SU-DHL-6 (cell line): ENCODE measurements around the gene LMX1A.

ENCODE experiments used
- EZH2phosphoT487 ChIP-seq: fragments of 200-600 bp; sonication (generic), shearing (Covaris generic); conservative IDR thresholded peaks from 2 replicates; pipeline ENCODE4 v1.6.1; 2018; ENCODE audit warnings: mild to moderate bottlenecking, antibody characterized with exemption, low read length, moderate library complexity, mixed read lengths
- TF ChIP-seq, protein P1 (sequence below): fragments of 200-600 bp; sonication (generic); IDR thresholded peaks from one replicate; pipeline ENCODE4 v1.5.1; 2017; ENCODE audit warnings: antibody characterized with exemption, mild to moderate bottlenecking, low read length, moderate library complexity; ENCODE audit not compliant: insufficient read depth, poor library complexity, severe bottlenecking

DNA sequence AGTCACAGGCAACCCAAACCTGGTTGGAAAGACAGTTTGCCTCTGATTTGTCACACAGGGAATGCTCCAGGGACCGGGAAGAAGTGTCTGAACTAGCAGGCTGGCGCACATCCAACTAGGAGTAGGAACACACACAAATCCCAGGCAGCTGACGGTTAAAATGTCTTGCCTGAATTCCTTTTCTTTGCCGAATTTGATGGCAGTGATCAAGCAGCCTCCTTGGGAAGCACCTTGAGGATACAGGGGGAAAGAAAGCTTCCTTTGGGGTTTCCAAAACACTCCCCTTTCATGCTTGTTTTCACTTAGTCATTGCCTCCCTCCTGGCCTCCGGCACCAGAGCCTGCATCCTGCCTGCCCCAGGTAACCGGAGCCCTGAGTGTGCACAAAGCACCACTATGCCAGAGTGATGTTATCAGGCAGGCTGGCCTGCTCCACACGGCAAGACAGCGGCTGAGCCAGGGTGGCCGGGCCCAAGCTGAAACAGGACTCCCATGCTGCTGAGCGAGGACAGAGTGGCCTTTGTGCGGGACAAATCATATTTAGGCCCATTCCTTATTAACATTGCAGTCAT lies 193.8 kb downstream of the LMX1A start:
- TF ChIP-seq, protein P1, sequence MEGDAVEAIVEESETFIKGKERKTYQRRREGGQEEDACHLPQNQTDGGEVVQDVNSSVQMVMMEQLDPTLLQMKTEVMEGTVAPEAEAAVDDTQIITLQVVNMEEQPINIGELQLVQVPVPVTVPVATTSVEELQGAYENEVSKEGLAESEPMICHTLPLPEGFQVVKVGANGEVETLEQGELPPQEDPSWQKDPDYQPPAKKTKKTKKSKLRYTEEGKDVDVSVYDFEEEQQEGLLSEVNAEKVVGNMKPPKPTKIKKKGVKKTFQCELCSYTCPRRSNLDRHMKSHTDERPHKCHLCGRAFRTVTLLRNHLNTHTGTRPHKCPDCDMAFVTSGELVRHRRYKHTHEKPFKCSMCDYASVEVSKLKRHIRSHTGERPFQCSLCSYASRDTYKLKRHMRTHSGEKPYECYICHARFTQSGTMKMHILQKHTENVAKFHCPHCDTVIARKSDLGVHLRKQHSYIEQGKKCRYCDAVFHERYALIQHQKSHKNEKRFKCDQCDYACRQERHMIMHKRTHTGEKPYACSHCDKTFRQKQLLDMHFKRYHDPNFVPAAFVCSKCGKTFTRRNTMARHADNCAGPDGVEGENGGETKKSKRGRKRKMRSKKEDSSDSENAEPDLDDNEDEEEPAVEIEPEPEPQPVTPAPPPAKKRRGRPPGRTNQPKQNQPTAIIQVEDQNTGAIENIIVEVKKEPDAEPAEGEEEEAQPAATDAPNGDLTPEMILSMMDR, result no peak
- no peak for TF ChIP-seq EZH2phosphoT487
